Measurements from ENCODE around the gene TMEM134.

DNA sequence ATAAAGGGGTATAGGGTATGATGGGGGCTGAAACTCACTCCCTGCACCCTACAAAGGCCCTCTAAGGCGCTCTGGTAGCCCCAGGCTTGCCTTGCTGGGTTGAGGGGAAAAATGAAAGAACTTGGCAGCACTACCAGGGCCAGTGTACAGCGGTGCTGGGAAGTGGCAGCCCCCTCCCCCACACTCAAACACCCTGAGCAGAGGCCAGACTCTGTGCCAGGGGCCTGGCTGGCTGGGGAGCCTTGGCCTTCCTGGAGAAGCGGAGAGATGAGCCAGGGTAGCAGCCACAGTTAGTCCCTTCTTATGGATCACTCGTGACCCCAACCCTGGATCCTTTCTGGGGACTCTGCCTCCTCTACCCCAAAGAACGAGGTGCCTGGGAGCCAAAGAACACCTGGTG lies 2.7 kb downstream of the TMEM134 start:
- TF ChIP-seq CTCF (IDR thresholded peaks at IDR 0.05): no peak
- TF ChIP-seq ZFX (IDR thresholded peaks at IDR 0.05; ENCODE audit: borderline replicate concordance): no peak

Data from 22Rv1 (cell line).